GM19025 (cell line): Measurements from ENCODE around the gene CDKAL1.

ENCODE experiments used
- ATAC-seq: cut with Tn5 transposase; IDR thresholded peaks from one replicate; pipeline ENCODE4 v1.9.1; 2021; ENCODE audit warnings: mild to moderate bottlenecking, low read depth, moderate library complexity; ENCODE audit not compliant: unreplicated experiment

The CDKAL1 gene

DNA sequence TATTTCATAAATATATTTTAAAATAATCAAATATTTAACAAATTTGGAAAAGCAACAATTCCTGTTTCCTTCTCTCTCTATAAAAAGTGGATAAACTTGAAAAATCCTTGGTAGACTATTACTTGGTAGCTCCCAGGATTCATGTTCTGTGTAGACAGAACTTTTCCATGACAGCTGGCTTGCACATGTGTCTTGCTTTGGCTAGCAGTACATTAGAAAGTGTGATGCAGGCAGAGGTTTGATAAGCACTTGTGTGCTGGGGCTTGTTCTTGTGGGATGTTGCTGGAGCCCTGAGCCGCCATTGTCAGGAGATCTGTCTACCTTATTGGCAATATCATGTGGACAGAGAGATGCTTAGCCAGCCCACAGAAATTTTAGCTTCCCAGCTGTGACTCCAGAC is 327.2 kb downstream of the CDKAL1 start:
- no peak for ATAC-seq

DNA sequence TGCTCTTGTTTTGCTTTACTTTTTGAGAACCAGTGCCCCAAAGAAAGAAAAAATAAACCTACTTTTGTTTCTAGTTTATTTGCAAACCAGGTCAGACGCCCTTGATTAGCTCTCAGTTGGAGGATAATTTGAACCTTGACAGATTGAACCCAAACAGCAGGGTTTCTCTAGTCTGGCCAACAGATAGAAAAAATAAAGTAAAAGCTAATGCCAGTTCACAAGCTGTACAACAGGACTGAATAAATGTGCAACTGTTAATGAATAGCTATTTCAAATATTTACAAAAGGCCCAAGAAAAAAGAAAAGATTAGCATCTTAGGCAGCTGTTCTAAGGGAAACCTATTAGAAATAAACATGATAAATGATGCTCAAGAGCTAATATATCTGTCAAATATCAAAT is 331.8 kb downstream of the CDKAL1 start:
- no peak for ATAC-seq

- ATAC-seq, result no peak
These were observed 332.9 kb downstream of the CDKAL1 start for GRCh38 chr6:20866935-20867703.

DNA sequence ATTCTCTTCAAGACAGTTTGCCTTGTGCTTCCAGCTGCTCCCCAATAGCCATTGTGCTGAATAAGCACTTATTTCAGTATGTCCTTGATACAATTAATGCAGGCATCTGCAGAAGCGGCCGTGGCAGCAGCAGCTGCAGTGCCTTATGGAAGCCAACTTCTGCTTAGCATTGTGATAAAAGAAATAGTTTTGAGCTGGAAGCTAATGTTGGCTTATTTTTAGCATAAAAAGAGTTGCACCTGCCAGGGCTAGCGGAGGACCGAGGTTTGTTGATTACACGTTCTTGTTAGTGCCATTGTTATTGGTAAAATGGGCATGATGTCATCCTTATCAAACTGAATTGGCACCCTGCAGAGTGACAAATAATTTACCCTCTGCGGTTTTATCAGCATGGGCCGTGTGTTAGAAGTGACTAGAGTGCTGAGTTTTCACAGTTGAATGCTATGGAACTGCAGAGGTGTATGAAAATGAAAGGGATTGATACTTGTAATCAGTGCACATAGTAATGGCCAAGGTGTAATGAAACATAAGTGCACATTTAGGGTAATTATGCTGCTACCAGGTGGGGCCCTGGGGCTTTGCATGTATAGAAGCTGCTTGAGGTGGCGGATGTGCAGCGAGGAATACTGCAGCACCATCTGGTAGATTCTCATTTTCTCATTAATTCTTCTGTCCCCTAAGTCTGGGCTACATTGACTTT is 334.3 kb downstream of the CDKAL1 start:
- ATAC-seq, result no peak

GRCh38 chr6:20870021-20870420 is 335.8 kb downstream of the CDKAL1 start:
- ATAC-seq, result no peak

- no peak for ATAC-seq
These were observed 336.2 kb downstream of the CDKAL1 start for GRCh38 chr6:20870493-20870892.

DNA sequence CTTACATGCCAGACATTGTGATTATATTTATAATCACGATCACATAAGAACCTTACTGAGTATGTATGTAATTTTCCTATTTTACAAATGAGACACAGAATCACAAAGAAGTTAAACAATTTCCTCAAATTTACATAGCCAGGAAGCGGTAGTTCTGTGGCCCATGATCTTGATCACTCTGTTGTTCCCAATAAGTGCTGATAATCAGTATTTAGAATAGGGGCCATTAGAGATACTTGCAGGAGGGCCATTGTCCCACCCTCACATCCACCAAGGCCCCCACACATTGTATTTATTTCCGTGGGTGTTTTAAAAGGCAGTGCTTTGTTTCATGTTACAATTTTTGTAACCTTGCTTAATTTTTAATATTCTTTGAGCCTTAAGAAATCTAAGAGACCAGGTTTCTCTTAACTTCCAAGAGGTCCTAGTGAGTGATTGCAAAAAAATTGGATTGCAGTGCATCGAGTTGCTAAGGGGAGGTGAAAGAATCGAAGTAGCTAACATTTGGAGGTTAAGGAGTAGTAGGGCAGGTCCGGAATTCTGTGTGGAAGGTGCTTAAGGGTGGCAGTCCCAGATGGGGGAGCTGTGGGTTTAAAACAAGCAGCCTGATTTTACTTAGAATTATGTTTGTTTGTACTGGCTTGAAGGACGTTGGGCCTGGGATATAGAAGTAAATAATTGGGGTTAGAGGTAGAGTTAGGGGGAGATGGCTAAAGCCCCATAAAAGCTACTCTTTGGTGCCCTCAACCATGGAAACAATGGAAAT is 339.4 kb downstream of the CDKAL1 start:
- ATAC-seq, result no peak

DNA sequence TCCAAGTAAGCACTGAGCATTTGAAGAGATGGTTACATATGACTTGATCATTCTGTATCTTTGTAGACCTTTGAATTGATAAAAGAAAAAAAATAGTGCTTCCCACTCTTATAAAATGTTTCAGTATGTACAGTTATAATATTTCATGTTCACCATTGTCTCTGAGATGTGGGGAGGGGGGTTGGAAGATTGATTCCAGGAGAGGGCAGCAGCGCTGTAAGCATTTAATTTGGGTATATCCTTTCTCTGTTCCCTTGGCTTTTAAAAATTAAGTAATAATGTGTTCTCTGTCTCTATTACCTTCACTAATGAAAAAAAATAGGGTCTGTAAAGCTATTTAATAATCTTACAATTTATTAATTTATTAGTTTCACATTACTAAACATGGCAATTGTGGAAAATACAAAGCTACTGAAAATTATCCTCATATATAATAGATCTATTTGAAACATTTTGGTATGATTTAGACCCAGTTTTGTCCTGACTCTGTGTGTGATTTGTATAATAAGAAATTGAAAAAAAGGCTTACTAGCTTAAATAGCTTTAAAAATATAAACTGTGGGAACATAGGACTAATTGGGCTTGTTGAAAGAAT is 341.2 kb downstream of the CDKAL1 start:
- no peak for ATAC-seq

- no peak for ATAC-seq
These were observed 341.8 kb downstream of the CDKAL1 start for GRCh38 chr6:20876036-20876435.

- ATAC-seq, result no peak
These were observed 342.3 kb downstream of the CDKAL1 start for GRCh38 chr6:20876561-20876960.

- peak; percentile 99 for ATAC-seq
These were observed 343.0 kb downstream of the CDKAL1 start for GRCh38 chr6:20877008-20877937.

DNA sequence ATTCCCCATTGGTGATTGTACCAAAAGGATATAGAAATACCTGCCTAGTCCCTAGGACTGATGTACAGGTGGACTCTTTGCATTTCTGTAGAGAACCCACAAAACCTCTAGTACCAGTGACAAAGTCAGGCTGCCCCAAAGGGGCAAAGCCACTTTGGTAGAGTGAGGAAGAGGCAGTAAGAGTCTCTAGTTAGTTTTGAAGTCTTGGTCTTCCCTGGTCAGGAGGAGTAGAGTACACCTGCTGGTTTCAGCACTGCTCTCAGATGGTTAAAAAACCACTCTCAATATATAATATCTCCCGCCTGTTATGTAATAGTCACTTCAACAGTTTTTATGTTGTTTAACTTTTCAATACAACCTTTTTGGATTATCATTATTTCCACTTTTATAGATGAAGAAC is 344.9 kb downstream of the CDKAL1 start:
- no peak for ATAC-seq

- no peak for ATAC-seq
These were observed 345.3 kb downstream of the CDKAL1 start for GRCh38 chr6:20879526-20879925.

GRCh38 chr6:20881365-20881764 is 347.1 kb downstream of the CDKAL1 start:
- no peak for ATAC-seq

DNA sequence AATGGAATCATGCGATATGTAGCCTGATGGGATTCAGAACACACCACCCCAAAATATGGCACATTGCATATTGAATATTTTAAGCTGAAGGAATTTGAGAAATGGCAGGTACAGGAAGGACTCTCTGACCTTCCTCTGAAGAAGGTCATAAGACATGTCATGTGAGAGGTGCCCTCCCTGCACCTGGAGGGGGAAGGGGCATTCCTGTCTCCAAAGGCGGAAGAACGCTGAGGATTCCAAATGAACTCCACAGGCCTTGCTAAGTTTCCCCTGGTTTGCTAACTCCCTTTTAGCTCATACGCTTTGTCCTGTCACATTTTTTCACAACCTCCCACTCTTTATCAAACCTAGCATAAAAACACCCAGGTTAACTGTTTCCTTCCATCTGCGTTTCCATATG is 347.8 kb downstream of the CDKAL1 start:
- ATAC-seq, result no peak

- no peak for ATAC-seq
These were observed 350.8 kb downstream of the CDKAL1 start for GRCh38 chr6:20885076-20885475.

DNA sequence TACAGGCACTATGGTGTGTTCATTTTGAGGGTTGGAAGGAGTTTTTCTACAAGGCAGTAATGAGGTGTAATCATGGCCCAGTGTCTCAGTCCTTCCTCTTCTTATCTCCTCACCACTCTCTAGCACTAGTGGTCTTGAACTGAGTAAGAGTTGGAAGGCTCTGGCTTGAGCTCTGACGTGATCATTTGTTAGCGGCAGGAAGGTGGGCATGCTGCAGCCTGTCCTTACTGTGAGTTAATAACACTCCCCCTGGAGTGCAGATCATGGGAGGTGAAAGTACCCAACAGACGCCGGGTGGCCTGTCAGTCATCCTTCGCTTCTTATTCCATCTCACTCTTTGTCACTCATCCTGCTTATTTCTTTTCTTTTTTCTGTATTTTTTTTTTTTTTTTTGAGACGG is 356.9 kb downstream of the CDKAL1 start:
- no peak for ATAC-seq

- no peak for ATAC-seq
These were observed 358.1 kb downstream of the CDKAL1 start for GRCh38 chr6:20892365-20892764.

- no peak for ATAC-seq
These were observed 359.2 kb downstream of the CDKAL1 start for GRCh38 chr6:20893412-20893811.
